ENCODE measurements around the gene NCR3LG1. TPM values are rescaled to one million over a fixed set of nuclear protein-coding genes. Genes with fewer than 3 reads are reported as not detected.

The NCR3LG1 gene
- total RNA-seq, 1 experiment from 2014 or later: 14.8 TPM

GRCh38 chr11:17352950-17353820 is 1.6 kb downstream of the NCR3LG1 start:
- no peaks in the 10 kb centered on the region for H3K36me3 ChIP-seq (ENCODE audit: control insufficient read depth, insufficient read depth, low read length)
- H3K36me3 Mint-ChIP-seq (ENCODE audit: insufficient read depth, unreplicated experiment): peaks cover 11% of the 10 kb centered on the region
- H3K4me1 ChIP-seq: peaks cover 4% of the 10 kb centered on the region
- intact Hi-C loops (cut with micrococcal nuclease; ENCODE audit: unreplicated experiment): loop anchor here (1.0 to 2.0 kb wide), 4 partner anchors 31 to 144 kb away; partner anchors contain the start of gene NUCB2
- peaks cover 14% of the 10 kb centered on the region for H3K4me1 Mint-ChIP-seq (ENCODE audit: low read depth, unreplicated experiment)
- no peaks in the 10 kb centered on the region for H3K27me3 ChIP-seq (replicated peaks; ENCODE audit: control insufficient read depth, insufficient read depth, low read length)
- peak overlapping the region; percentile 91 for H3K4me3 Mint-ChIP-seq (ENCODE audit: unreplicated experiment)
- no peaks in the 10 kb centered on the region for H3K9me3 ChIP-seq
- peak overlapping the region; percentile 61 for H3K4me3 ChIP-seq (ENCODE audit: low read depth, low read length)
- POLR2A ChIA-PET: interaction anchor here (1.0 kb wide), 1 partner anchor 145 kb away, joined by 4 read pairs; the partner anchor contains the start of gene PIK3C2A
- no peak for TF ChIP-seq CTCF (IDR thresholded peaks at IDR 0.05; ENCODE audit: insufficient read depth in 1 of 2, low read depth in 1 of 2, low read length in 1 of 2, severe bottlenecking in 1 of 2, unreplicated experiment in 1 of 2)
- no TSS peak for BruUV-seq (replicated peaks)
- CTCF ChIA-PET: interaction anchor here (0.9 to 1.3 kb wide), 6 partner anchors 8 to 123 kb away, joined by 3 to 6 read pairs (median 4); partner anchors contain the start of gene KCNJ11
- H3K9me3 Mint-ChIP-seq (ENCODE audit: unreplicated experiment): no peaks in the 10 kb centered on the region
- peak; percentile 87 to 91 for DNase-seq
- peak overlapping the region; percentile 72 for H3K27ac Mint-ChIP-seq (ENCODE audit: unreplicated experiment)
- H3K27me3 Mint-ChIP-seq (ENCODE audit: insufficient read depth, unreplicated experiment): no peaks in the 10 kb centered on the region

GRCh38 chr11:17353821-17354600 is 2.4 kb downstream of the NCR3LG1 start:
- no peaks in the 10 kb centered on the region for H3K27me3 ChIP-seq (replicated peaks; ENCODE audit: control insufficient read depth, insufficient read depth, low read length)
- ChIA-PET POLR2A (interaction anchor here (1.0 kb wide), 1 partner anchor 146 kb away, joined by 4 read pairs; the partner anchor contains the start of gene PIK3C2A), CTCF (interaction anchor here (0.6 to 1.3 kb wide), 8 partner anchors 9 to 124 kb away, joined by 3 to 6 read pairs (median 4); partner anchors contain the start of gene KCNJ11)
- no peaks in the 10 kb centered on the region for H3K9me3 Mint-ChIP-seq (ENCODE audit: unreplicated experiment)
- peaks cover 10% of the 10 kb centered on the region for H3K36me3 Mint-ChIP-seq (ENCODE audit: insufficient read depth, unreplicated experiment)
- 0 out of 2 replicates have a peak, but pooled peaks cover 2% of the 10 kb centered on the region for H3K9me3 ChIP-seq
- H3K4me1 ChIP-seq: peaks cover 4% of the 10 kb centered on the region
- BruUV-seq (replicated peaks): no TSS peak
- H3K27ac Mint-ChIP-seq (ENCODE audit: unreplicated experiment): peak overlapping the region; percentile 72
- DNase-seq: no peak
- H3K4me1 Mint-ChIP-seq (ENCODE audit: low read depth, unreplicated experiment): peaks cover 14% of the 10 kb centered on the region
- H3K36me3 ChIP-seq (ENCODE audit: control insufficient read depth, insufficient read depth, low read length): no peaks in the 10 kb centered on the region
- H3K4me3 Mint-ChIP-seq (ENCODE audit: unreplicated experiment): peak overlapping the region; percentile 91
- no peak for TF ChIP-seq CTCF (IDR thresholded peaks at IDR 0.05; ENCODE audit: insufficient read depth in 1 of 2, low read depth in 1 of 2, low read length in 1 of 2, severe bottlenecking in 1 of 2, unreplicated experiment in 1 of 2)
- peak overlapping the region; percentile 61 for H3K4me3 ChIP-seq (ENCODE audit: low read depth, low read length)
- intact Hi-C loops (cut with micrococcal nuclease; ENCODE audit: unreplicated experiment): loop anchor here (1.0 to 2.0 kb wide), 4 partner anchors 30 to 145 kb away; partner anchors contain the start of gene NUCB2
- H3K27me3 Mint-ChIP-seq (ENCODE audit: insufficient read depth, unreplicated experiment): no peaks in the 10 kb centered on the region

- Mint-ChIP-seq H3K27ac (ENCODE audit: unreplicated experiment) (no peak overlapping the region), H3K4me1 (ENCODE audit: low read depth, unreplicated experiment) (peaks cover 14% of the 10 kb centered on the region), H3K9me3 (ENCODE audit: unreplicated experiment) (no peaks in the 10 kb centered on the region), H3K36me3 (ENCODE audit: insufficient read depth, unreplicated experiment) (peaks cover 14% of the 10 kb centered on the region), H3K27me3 (ENCODE audit: insufficient read depth, unreplicated experiment) (no peaks in the 10 kb centered on the region), H3K4me3 (ENCODE audit: unreplicated experiment) (peak overlapping the region; percentile 91)
- H3K9me3 ChIP-seq: 0 out of 2 replicates have a peak, but pooled peaks cover 4% of the 10 kb centered on the region
- POLR2A ChIA-PET: no interaction called here
- H3K4me1 ChIP-seq: peaks cover 4% of the 10 kb centered on the region
- no peak overlapping the region for H3K4me3 ChIP-seq (ENCODE audit: low read depth, low read length)
- TF ChIP-seq CTCF (IDR thresholded peaks at IDR 0.05; ENCODE audit: insufficient read depth in 1 of 2, low read depth in 1 of 2, low read length in 1 of 2, severe bottlenecking in 1 of 2, unreplicated experiment in 1 of 2): peak; percentile 48 to 71
- DNase-seq: peak; percentile 75 to 85
- BruUV-seq (replicated peaks): no TSS peak
- intact Hi-C loops (cut with micrococcal nuclease; ENCODE audit: unreplicated experiment): no loop called here
- H3K27me3 ChIP-seq (replicated peaks; ENCODE audit: control insufficient read depth, insufficient read depth, low read length): no peaks in the 10 kb centered on the region
- CTCF ChIA-PET: interaction anchor here (0.6 to 0.7 kb wide), 3 partner anchors 11 to 376 kb away, joined by 3 to 6 read pairs (median 6); no protein-coding TSS in a partner anchor
- no peaks in the 10 kb centered on the region for H3K36me3 ChIP-seq (ENCODE audit: control insufficient read depth, insufficient read depth, low read length)
Observed at GRCh38 chr11:17354601-17354991, 3.0 kb downstream of the NCR3LG1 start.

Measured in Caco-2 (cell line).